Midbrain (tissue), 1 donor: ENCODE data around the gene PSME2.
"Not testable (repeated sequence)": the region's sequence is repeated elsewhere in the genome, so short reads cannot be mapped to it uniquely, and the experiment has no call there.

Experiments
- DNase-seq: peaks from one replicate; lab custom pipeline; 2025; lab: John Stamatoyannopoulos, UW

Gene PSME2

DNA sequence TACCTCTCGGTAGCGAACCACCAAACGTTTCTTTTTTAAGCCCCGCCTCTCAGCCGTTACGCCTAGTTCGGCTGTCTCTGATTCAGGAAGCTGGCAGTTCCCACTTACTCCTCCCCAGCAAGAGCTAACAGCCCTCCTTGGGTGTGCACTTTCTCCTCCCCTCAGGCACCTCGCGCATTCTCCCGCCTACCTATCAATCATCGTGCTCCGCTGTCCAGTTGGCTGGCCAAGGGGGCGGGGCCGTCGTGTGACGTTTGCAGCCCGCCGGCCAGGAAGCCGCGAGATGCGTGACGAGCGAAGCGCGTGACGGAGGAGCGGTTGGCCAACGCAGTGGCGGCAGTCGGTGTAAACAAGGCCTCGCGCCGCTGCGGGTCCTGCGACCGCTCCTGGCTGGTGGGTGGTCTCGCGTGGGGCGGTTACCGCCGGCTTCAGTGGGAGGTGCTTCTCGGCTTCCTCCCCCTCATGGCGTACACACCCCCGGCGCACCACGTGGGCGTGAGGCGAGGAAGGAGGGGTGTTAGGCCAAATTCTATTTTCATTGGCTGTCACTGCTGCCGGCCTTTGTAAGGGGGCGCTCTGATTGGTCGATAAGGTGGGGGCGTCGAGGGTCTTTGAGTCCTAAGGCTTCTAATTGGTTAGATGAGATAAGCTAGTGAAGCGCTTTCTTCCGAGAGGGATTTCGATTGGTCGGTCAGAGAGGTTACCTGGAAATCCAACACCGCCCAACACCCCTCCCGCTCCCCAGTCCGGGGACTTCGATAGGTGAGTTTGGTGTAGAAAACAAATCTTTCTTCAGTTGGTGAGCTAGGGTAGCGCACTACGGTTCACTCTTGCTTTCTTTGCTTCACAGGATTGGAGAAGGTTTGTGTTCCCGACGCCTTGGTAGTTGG is 31.6 kb downstream of the PSME2 start, which contains the start of the genes DCAF11 and NRL:
Gene DCAF11, plus strand, starts transcription at position 246 of the 890 bp plus-strand sequence. CDS start 818 bp downstream, outside the sequence.
Gene NRL, minus strand, starts transcription at position 418 of the 890 bp plus-strand sequence. CDS start 32,101 bp downstream, outside the sequence.
- DNase-seq = peak; percentile 99

DNA sequence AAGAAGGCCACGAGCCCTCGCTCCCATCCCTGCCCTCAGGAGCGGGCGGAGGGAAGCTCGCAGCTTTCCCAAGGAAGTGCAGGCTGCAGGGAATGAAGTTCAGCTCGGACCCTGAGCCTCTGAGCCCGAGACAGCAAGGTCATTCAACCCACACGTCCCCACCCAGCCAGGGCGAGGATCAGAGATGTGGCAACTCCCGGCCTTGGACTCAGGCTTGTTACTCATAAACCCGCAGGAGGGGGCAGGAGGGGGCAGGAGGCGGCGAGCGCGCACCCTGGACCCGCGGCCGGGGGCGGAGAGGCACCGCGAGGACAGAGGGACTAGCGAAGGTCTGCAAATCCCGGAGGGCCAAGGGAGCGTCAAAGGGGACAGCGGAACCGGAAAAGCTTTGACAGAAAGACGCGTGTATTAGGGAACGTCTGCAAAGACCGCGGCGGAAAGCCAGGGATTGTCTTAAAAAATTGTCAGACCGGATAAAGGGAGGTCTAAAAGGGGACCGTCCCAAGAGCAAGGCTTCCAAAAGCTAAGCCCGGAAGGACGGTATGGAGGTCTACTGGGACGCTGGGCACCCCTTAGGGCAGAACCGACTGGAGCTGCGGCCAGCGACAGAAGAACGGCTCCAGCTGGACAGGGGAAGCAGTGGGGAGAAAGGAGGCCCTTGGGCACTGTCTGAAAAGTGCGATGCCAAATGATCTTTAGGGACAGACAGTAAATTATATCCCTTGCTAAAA is 32.4 kb downstream of the PSME2 start:
- peak; percentile 92 for DNase-seq

DNA sequence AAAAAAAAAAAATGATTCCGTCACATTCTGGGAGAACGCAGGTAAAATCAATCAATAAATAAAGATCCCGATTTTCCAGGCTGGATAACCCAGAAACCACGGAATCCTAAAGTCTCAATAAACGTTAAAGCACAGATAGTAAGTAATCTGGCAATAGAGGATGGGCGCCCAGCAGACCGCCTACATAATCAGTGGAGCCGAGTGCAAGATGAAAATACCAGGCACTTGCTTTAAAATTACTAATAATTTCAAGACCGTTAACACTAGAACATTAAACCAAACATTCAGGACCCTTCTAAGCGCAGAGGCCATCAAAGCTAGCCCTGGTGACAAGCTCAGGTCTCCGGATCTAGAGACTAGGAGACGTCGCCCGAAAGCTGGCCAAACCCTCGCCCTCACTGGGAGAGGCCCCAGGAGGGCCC is 33.0 kb downstream of the PSME2 start:
- no peak for DNase-seq

DNA sequence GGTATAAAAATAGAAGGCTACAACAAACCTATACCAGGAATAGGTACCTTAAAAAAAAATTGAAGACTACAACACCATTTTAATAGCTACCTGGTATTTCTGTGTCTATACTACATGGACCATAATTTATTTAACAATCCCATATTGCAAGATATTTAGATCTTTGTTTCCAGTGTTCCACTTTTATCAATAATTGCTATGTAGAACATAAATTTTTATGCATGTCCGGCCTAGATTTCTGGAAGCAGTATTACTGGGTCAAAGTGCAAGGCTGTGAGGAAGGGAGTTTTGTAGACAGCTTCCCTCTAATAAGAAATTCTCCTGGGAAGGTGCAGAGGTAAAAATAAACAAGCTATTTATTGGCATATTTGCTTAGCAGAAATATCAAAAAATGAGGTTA is 35.9 kb downstream of the PSME2 start:
- DNase-seq = no peak

DNA sequence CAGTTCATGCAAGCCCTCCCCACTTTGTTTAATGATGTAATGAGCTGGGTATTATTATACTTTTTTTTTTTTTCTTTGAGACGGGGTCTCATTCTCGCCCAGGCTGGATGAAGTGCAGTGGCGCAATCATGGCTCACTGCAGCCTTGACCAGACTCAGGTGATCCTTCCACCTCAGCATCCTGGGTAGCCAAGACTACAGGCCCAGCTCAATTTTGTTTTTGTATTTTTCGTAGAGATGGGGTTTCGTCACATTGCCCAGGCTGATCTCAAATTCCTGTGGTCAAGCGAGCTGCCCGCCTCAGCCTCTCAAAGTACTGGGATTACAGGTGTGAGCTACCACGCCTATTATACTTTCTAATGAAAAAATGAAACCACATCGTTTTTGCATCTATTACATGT is 36.4 kb downstream of the PSME2 start:
- no peak for DNase-seq

DNA sequence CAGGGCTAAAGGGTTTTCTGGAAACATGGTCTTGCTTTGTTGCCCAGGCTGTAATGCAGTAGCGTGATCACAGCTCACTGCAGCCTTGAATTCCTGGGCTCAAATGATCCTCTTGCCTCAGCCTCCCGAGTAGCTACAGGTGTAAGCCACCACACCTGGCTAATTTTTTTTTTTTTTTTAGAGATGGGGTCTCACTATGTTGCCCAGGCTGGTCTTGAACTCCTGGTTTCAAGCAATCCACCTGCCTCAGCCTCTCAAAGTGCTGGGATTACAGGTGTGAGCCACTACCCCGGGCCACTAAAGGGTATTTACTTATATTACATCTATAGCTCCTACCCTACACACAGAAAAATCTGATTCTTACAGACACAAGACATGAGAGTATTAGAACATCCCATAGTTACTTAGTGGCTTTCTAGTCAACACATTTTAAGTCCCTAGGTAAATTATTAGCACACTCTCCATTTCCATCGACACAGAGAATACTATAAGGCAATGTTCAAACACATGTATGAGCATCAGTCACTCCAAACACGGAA is 38.0 kb downstream of the PSME2 start:
- DNase-seq = no peak

DNA sequence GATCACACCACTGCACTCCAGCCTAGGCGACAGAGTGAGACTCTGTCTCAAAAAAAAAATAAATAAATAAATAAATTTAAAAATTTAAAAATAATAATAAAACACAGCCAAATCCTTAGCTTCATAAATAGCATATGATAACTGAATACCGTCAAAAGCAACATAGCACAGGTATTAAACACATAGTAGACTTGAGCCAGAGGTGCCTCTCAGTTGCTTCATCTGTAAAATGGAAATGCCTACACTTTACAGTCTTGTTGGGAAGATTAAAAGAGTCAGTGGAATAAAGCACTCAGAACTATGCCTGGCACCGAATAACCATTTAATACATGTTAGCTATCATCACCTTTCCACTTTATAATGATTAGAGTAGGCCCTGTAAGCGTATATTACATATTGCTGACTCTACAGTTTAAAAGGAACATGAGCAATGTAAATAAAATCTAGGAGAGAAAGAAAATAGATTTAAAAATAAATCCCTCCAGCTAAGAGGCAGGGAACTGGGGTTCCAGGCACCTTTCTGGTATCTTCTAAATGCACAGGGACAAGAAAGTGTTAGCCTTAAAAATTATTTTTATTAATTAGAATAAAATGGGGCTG is 39.6 kb downstream of the PSME2 start:
- DNase-seq = no peak

DNA sequence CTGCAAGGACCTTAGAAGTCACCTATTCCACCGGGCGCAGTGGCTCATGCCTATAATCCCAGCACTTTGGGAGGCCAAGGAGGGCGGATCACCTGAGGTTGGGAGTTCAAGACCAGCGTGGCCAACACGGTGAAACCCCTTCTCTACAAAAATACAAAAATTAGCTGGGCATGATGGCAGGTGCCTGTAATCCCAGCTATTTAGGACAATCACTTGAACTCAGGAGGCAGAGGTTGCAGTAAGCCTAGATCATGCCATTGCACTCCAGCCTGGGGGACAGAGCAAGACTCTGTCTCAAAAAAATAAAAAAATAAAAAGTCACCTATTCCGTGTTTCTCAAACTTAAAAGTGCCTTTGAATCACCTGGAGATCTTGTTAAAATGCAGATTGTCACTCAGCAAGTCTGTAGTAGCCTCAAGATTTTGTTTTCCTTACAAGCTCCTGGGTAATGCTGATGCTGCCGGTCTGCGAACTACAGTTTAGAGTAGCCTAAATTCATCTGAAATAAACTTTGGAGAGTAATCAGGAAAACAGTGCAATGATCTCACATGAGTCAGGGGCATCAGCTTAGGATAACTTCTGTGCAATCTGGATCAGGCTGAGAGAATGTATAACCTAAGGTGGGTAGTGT is 40.7 kb downstream of the PSME2 start:
- DNase-seq = not testable (repeated sequence)

DNA sequence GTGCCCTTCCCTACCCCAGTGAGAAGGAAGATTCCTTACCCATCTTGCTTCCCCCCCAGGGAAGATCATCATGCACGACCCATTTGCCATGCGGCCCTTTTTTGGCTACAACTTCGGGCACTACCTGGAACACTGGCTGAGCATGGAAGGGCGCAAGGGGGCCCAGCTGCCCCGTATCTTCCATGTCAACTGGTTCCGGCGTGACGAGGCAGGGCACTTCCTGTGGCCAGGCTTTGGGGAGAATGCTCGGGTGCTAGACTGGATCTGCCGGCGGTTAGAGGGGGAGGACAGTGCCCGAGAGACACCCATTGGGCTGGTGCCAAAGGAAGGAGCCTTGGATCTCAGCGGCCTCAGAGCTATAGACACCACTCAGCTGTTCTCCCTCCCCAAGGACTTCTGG is 43.0 kb downstream of the PSME2 start:
- DNase-seq = no peak

DNA sequence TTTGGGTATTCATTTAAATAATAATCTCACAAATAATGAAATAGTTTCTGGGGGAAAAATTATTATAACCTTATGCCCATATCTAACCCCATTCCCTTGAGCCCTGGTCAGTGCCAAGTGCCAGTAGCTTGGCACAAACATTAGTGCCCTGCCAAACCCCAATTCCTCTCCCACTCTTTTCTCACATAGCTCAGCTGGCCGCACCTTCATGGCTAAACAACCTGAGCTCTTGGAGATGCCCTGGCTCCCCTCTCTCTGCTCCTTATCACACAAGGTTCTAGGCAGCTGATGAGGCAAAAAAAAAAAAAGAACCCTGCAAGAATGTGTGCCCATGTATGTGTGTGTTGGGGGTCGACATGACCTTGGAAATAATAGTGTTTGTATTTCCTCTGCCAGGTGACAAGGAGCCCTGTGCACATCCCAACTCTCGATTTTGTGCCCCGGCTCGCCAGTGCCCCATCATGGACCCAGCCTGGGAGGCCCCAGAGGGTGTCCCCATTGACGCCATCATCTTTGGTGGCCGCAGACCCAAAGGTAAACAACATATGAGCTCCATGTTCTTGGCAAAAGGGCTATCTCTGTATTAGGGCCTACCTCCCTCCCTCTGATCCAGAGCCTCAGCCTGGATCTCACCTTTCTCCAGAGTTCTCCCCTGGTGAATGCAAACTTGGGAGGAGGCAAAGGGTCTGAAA is 43.9 kb downstream of the PSME2 start:
- DNase-seq = no peak

DNA sequence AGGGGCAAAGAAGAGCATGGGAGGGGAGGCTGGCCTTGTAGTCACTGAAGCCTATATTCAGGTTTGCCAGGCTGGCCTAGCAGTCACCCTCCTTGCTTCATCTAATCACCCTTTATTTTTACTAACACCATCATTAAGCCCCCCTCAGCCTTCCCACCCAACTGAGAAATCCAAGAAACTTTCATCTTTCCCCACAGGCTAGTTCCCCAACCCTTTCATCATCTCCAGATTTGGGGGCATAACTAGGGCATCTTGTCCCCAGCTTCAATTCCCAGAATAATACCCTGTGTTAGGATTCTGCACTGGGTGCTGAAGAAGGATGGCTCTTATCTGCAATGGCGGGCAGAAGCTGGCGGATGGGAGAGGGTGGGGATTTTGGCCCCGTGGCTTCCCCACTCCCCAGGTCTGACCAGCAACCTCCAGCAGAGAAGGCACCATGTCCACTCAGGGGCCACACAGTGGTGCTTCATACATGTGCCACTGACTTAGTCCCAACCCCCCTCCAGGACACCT is 45.4 kb downstream of the PSME2 start:
- no peak for DNase-seq

DNA sequence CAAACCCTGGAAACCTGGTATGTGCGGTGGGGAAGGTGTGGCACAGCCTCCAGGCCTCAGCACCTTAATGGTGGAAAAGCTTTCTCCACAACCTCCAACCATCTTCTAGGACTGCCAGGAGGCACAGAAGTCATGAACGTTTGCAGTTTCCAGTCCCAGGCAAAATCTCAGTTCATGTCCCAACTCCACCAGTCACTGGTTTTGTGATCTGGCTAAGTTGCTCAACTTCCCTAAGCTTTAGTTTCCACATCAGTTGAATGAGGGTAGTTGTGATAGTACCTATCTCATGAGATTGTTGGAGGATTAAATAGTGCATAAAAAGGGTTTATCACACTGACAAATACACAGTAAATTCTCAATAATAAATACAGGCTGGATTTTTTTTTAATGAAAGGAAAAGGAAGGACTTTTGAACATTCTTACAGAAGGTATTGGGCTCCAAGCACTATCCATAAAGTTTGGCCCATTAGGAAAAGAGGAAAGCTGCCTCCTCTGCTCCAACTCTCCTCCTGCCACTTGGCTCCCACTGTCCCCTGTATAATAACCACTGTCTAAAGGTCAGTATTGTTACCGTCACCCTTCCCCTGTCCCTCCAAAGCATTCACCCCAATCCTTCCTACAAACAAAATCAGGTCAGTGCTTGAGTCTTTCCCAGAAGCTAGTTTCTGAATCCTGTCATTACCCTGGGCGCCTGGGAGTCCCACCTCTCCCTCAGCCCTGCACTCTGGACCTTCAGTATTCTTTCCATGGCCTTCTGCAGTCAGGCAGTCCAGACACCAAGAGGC is 46.0 kb downstream of the PSME2 start:
- no peak for DNase-seq

DNA sequence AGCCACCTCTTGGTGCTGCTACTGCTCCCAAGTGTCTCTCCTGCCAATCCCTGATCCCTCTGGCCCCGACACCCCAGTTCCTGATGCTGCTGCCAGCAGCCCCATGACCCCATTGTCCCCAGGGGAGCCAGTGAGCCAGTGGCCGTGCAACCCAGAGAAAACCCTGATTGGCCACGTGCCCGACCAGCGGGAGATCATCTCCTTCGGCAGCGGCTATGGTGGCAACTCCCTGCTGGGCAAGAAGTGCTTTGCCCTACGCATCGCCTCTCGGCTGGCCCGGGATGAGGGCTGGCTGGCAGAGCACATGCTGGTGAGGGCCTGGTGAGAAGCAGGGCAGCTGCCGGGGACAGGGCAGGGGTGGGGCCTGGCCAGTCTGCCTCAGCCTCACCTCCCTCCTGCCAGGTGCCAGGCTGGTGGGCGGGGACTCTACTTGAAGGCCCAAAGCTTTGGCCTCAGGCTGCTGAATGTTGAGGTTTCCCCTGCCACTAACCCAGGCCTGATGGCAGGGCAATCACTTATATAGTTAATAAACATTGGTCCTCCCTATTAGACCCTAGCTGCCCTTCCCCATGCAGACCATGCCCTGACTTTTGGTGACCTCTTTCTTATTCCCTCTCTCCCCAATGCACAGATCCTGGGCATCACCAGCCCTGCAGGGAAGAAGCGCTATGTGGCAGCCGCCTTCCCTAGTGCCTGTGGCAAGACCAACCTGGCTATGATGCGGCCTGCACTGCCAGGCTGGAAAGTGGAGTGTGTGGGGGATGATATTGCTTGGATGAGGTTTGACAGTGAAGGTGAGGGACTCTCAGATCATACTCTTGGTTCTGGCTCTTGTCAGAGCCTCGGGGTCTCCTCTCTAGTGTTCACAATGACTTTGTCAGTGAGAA is 47.2 kb downstream of the PSME2 start:
- DNase-seq = no peak

DNA sequence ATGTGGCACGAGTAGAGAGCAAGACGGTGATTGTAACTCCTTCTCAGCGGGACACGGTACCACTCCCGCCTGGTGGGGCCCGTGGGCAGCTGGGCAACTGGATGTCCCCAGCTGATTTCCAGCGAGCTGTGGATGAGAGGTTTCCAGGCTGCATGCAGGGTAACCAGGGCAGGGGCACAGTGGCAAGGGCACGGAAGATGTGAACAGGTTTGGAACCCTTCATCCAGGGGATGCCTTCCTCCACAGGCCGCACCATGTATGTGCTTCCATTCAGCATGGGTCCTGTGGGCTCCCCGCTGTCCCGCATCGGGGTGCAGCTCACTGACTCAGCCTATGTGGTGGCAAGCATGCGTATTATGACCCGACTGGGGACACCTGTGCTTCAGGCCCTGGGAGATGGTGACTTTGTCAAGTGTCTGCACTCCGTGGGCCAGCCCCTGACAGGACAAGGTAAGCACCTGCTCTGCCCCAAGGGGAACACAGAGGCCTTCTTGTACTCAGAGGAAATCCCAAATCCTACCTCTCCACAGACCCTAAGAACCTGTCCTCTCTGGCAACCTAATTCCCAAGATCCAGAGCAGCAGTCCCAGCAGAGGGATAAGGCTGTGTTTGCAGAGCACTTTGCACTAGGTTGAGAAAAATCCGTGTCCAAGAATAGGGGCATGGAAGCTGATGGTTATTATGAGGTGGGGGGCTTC is 48.0 kb downstream of the PSME2 start:
- no peak for DNase-seq

DNA sequence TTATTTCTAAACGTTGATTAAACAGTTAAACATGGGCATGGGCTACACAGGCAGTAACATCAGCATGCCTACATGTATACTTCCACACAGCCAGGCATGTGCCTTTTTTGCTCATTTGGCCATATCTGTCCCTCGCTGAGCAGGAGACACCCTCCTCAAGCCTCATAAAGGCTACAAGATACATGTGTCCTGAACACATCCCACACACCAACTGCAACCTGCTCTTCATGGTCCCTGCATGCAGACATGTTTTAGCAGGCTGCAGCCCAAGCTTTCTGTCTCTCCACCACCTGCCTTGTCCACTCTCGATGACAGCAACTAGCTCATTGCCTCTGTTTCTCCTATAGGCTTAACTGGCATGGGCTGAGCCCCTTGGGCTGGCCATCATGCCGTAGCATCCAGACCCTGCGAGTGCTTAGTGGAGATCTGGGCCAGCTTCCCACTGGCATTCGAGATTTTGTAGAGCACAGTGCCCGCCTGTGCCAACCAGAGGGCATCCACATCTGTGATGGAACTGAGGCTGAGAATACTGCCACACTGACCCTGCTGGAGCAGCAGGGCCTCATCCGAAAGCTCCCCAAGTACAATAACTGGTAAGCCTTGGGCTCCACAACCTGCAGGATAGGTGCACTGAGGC is 49.7 kb downstream of the PSME2 start:
- no peak for DNase-seq

DNA sequence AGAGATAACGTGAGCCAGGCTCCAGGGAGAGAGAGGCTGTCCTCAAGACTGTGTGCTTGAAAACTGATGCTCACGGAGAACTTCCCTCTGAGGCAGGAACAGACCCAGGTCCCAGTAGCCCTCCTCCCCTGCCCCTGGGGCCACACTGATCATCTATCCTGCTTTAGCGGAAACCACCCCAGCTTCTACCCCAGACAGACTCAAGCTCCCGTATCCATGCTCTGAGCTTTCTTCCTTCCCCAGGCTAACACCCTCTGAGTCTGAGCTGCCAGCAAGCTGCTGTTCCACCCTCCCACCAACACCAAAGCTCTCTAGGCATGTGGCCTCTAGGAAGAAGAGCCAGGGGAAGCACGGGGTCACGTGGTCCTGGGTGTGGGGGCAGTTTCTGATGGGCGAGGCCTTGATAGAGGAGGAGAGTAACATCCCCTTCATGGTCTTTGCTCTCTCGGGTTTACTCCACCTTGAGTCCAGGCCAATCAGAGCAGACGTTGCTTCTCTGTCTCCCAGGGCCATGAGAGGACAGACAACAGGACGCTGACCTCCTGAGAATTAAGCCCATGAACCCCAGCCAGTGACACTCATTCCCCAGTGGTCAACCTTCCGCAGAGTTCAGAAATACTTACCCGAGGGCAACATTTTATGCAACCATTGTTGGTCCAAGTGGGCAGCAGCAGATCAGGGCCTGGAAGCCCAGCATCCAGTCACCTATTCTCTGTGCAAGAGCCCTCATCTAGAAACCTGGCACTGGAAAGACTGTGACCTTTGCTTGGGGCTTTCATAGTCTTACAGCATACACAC is 50.9 kb downstream of the PSME2 start:
- DNase-seq = no peak

DNA sequence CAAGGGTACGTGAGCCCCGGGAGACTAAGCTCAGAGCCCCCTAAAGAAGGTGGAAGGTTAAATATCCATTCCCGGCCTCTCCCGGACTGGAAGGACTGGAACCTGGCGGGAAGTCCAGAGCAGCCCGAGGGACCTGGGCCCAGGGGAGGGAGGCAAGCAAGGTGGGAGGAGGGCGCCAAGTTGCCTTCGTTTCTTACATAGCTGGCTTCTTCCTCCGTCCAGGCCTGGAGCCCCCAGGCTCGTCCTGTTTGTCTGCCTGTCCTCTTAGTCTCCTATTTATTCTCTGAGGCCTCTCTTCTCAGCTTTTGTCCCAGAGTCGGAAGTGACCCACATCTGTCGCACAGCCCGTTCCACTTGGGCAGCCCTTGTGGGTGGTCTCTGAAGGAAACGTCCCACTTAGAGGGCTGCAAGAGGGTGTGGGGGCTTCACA is 51.6 kb downstream of the PSME2 start:
- no peak for DNase-seq
